NB4 (cell line): ENCODE data around the gene CA5B.

Experiments used
- CTCF ChIP-seq: IDR thresholded peaks from one replicate; pipeline ENCODE4 v1.5.1; 2012; ENCODE audit warnings: low read depth, low read length
- MAX ChIP-seq: IDR thresholded peaks from 2 replicates; pipeline ENCODE4 v1.6.1; 2011; ENCODE audit warnings: low read depth, low read length

- TF ChIP-seq MAX (no peak), CTCF (no peak)
These were observed 18.6 kb upstream of the CA5B start for GRCh38 chrX:15719324-15719968.
